HepG2 (cell line): ENCODE measurements around the gene FAM221B.

Experiments
- ARNTL ChIP-seq: sonication (generic); formaldehyde crosslinking; IDR thresholded peaks from 2 replicates; pipeline ENCODE4 v1.4.0; 2020; ENCODE audit warnings: mild to moderate bottlenecking, missing genetic modification reagents
- BORCS8-MEF2B ChIP-seq: sonication (generic); formaldehyde crosslinking; IDR thresholded peaks from 2 replicates; pipeline ENCODE4 v1.8.0; 2022; ENCODE audit warnings: mild to moderate bottlenecking, missing genetic modification reagents
- ESRRA ChIP-seq: sonication (generic); formaldehyde crosslinking; IDR thresholded peaks from 2 replicates; pipeline ENCODE4 v1.5.1; 2020; ENCODE audit warnings: mild to moderate bottlenecking, low read depth, missing genetic modification reagents
- HDAC6 ChIP-seq: fragments of 200-600 bp; sonication (generic); IDR thresholded peaks from 2 replicates; pipeline ENCODE4 v1.7.0; 2017; ENCODE audit warnings: mild to moderate bottlenecking, antibody characterized with exemption, low read length, low read depth
- NFIC ChIP-seq: IDR thresholded peaks from 2 replicates; pipeline ENCODE4 v1.6.1; 2012; ENCODE audit warnings: mild to moderate bottlenecking, low read length, inconsistent platforms
- NFYB ChIP-seq: sonication (generic); formaldehyde crosslinking; IDR thresholded peaks from 2 replicates; pipeline ENCODE4 v1.4.0; 2020; ENCODE audit warnings: missing genetic modification reagents
- RFXANK ChIP-seq: IDR thresholded peaks from 2 replicates; pipeline ENCODE4 v1.6.1; 2016
- ZMAT3 ChIP-seq: sonication (generic); formaldehyde crosslinking; conservative IDR thresholded peaks from 2 replicates; pipeline ENCODE4 v1.7.0; 2021; ENCODE audit warnings: missing genetic modification reagents
- ZNF33B ChIP-seq: sonication (generic); formaldehyde crosslinking; IDR thresholded peaks from 2 replicates; pipeline ENCODE4 v1.5.1; 2020; ENCODE audit warnings: mild to moderate bottlenecking, missing genetic modification reagents
- TF ChIP-seq, protein P1 (sequence below), 2 experiments: IDR thresholded peaks; 2 replicates each; pipeline ENCODE4 v1.6.1; 2011 to 2012; ENCODE audit warnings: low read length in 2 of 2, borderline replicate concordance in 1 of 2, low read depth in 1 of 2, mild to moderate bottlenecking in 1 of 2, moderate library complexity in 1 of 2
- TF ChIP-seq, protein P2 (sequence below): conservative IDR thresholded peaks from 2 replicates; pipeline ENCODE4 v1.6.1; 2018; ENCODE audit warnings: missing genetic modification reagents
- TF ChIP-seq, protein P3 (sequence below): sonication (generic); formaldehyde crosslinking; IDR thresholded peaks from 2 replicates; pipeline ENCODE4 v1.4.0; 2020; ENCODE audit warnings: low read depth, mild to moderate bottlenecking, missing genetic modification reagents

DNA sequence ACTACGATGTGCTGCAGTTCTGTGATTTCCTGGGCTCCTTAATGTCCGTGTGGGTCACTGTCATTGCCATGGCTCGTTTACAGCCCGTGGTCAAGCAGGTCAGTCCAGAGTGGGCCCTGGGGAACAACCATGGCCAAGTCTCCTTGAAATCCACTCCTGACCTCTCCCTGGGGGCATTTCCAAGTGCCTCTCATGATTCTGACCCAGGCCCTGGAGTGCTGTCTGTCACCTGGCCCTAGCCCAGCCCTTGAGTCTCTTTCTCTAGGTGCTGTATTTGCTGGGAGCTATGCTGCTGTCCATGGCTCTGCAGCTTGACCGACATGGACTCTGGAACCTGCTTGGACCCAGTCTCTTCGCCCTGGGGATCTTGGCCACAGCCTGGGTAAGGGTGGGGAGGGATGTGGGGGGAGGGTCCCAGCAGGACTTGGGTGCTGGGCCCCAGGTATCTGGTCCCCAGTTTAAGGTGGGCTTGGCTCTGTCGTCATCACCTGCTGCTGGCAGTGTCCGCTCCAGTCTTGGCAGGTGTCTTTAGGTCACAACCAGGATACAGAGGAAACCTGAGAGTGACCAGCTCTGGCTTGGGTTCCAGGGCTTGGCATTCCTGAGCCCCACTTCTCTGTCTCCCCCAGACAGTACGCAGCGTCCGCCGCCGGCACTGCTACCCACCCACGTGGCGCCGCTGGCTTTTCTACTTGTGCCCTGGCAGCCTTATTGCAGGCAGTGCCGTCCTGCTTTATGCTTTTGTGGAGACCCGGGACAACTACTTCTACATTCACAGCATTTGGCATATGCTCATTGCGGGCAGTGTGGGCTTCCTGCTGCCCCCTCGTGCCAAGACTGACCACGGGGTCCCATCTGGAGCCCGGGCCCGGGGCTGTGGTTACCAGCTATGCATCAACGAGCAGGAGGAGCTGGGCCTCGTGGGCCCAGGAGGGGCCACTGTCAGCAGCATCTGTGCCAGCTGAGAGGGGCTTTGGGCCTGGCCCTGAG is 24.6 kb upstream of the FAM221B start:
- TF ChIP-seq ZMAT3 (no peak), ARNTL (CRISPR knock-in tag) (no peak), RFXANK (CRISPR knock-in tag) (no peak), HDAC6 (no peak), ZNF33B (no peak), ESRRA (CRISPR knock-in tag) (no peak), BORCS8-MEF2B (no peak), NFIC (no peak), NFYB (CRISPR knock-in tag) (no peak)
- TF ChIP-seq, protein P1, sequence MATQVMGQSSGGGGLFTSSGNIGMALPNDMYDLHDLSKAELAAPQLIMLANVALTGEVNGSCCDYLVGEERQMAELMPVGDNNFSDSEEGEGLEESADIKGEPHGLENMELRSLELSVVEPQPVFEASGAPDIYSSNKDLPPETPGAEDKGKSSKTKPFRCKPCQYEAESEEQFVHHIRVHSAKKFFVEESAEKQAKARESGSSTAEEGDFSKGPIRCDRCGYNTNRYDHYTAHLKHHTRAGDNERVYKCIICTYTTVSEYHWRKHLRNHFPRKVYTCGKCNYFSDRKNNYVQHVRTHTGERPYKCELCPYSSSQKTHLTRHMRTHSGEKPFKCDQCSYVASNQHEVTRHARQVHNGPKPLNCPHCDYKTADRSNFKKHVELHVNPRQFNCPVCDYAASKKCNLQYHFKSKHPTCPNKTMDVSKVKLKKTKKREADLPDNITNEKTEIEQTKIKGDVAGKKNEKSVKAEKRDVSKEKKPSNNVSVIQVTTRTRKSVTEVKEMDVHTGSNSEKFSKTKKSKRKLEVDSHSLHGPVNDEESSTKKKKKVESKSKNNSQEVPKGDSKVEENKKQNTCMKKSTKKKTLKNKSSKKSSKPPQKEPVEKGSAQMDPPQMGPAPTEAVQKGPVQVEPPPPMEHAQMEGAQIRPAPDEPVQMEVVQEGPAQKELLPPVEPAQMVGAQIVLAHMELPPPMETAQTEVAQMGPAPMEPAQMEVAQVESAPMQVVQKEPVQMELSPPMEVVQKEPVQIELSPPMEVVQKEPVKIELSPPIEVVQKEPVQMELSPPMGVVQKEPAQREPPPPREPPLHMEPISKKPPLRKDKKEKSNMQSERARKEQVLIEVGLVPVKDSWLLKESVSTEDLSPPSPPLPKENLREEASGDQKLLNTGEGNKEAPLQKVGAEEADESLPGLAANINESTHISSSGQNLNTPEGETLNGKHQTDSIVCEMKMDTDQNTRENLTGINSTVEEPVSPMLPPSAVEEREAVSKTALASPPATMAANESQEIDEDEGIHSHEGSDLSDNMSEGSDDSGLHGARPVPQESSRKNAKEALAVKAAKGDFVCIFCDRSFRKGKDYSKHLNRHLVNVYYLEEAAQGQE (IDR thresholded peaks at IDR 0.05; ENCODE audit: borderline replicate concordance in 1 of 2, low read depth in 1 of 2, low read length in 2 of 2) = no peak
- TF ChIP-seq, protein P2, sequence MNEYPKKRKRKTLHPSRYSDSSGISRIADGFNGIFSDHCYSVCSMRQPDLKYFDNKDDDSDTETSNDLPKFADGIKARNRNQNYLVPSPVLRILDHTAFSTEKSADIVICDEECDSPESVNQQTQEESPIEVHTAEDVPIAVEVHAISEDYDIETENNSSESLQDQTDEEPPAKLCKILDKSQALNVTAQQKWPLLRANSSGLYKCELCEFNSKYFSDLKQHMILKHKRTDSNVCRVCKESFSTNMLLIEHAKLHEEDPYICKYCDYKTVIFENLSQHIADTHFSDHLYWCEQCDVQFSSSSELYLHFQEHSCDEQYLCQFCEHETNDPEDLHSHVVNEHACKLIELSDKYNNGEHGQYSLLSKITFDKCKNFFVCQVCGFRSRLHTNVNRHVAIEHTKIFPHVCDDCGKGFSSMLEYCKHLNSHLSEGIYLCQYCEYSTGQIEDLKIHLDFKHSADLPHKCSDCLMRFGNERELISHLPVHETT (CRISPR knock-in tag) = no peak
- TF ChIP-seq, protein P3, sequence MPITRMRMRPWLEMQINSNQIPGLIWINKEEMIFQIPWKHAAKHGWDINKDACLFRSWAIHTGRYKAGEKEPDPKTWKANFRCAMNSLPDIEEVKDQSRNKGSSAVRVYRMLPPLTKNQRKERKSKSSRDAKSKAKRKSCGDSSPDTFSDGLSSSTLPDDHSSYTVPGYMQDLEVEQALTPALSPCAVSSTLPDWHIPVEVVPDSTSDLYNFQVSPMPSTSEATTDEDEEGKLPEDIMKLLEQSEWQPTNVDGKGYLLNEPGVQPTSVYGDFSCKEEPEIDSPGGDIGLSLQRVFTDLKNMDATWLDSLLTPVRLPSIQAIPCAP (CRISPR knock-in tag) = no peak
